ENCODE measurements around the gene TBPL1. TPM values are rescaled to one million over a fixed set of nuclear protein-coding genes. Genes with fewer than 3 reads are reported as not detected.

Gene TBPL1
- total and polyA plus RNA-seq, 2 of the 8 experiments (the other 6 are each of a cell fraction or from before 2014, with no cell fraction given), result 32.5 to 67.0 TPM

DNA sequence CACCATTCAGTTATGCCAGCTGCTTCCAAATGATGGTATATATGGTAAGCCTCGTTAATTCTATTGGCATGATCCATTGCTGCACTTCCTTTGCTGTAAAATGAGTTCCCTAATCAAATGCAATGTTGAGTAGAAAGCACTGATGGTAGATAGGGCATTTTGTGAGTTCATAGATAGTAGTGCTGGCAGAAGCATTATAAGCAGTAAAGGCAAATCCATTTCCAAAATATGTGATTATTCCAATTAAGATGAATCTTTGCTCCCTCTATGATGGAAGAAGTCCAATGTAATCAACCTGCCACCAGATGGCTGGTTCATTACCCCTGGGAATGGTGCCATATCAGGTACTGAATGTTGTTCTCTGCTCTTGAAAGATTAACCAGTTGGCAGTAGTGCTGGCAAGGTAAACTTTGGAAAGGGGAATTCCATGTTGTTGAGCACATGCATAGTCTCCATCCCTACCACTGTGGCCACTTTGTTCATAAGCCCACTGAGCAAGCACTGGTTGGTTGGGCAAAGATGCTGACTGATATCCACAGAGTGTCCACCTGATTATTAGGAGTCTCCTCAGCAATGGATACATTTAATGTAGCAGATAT lies 5.6 kb upstream of the TBPL1 start (continued):
- TF ChIP-seq, protein P1, sequence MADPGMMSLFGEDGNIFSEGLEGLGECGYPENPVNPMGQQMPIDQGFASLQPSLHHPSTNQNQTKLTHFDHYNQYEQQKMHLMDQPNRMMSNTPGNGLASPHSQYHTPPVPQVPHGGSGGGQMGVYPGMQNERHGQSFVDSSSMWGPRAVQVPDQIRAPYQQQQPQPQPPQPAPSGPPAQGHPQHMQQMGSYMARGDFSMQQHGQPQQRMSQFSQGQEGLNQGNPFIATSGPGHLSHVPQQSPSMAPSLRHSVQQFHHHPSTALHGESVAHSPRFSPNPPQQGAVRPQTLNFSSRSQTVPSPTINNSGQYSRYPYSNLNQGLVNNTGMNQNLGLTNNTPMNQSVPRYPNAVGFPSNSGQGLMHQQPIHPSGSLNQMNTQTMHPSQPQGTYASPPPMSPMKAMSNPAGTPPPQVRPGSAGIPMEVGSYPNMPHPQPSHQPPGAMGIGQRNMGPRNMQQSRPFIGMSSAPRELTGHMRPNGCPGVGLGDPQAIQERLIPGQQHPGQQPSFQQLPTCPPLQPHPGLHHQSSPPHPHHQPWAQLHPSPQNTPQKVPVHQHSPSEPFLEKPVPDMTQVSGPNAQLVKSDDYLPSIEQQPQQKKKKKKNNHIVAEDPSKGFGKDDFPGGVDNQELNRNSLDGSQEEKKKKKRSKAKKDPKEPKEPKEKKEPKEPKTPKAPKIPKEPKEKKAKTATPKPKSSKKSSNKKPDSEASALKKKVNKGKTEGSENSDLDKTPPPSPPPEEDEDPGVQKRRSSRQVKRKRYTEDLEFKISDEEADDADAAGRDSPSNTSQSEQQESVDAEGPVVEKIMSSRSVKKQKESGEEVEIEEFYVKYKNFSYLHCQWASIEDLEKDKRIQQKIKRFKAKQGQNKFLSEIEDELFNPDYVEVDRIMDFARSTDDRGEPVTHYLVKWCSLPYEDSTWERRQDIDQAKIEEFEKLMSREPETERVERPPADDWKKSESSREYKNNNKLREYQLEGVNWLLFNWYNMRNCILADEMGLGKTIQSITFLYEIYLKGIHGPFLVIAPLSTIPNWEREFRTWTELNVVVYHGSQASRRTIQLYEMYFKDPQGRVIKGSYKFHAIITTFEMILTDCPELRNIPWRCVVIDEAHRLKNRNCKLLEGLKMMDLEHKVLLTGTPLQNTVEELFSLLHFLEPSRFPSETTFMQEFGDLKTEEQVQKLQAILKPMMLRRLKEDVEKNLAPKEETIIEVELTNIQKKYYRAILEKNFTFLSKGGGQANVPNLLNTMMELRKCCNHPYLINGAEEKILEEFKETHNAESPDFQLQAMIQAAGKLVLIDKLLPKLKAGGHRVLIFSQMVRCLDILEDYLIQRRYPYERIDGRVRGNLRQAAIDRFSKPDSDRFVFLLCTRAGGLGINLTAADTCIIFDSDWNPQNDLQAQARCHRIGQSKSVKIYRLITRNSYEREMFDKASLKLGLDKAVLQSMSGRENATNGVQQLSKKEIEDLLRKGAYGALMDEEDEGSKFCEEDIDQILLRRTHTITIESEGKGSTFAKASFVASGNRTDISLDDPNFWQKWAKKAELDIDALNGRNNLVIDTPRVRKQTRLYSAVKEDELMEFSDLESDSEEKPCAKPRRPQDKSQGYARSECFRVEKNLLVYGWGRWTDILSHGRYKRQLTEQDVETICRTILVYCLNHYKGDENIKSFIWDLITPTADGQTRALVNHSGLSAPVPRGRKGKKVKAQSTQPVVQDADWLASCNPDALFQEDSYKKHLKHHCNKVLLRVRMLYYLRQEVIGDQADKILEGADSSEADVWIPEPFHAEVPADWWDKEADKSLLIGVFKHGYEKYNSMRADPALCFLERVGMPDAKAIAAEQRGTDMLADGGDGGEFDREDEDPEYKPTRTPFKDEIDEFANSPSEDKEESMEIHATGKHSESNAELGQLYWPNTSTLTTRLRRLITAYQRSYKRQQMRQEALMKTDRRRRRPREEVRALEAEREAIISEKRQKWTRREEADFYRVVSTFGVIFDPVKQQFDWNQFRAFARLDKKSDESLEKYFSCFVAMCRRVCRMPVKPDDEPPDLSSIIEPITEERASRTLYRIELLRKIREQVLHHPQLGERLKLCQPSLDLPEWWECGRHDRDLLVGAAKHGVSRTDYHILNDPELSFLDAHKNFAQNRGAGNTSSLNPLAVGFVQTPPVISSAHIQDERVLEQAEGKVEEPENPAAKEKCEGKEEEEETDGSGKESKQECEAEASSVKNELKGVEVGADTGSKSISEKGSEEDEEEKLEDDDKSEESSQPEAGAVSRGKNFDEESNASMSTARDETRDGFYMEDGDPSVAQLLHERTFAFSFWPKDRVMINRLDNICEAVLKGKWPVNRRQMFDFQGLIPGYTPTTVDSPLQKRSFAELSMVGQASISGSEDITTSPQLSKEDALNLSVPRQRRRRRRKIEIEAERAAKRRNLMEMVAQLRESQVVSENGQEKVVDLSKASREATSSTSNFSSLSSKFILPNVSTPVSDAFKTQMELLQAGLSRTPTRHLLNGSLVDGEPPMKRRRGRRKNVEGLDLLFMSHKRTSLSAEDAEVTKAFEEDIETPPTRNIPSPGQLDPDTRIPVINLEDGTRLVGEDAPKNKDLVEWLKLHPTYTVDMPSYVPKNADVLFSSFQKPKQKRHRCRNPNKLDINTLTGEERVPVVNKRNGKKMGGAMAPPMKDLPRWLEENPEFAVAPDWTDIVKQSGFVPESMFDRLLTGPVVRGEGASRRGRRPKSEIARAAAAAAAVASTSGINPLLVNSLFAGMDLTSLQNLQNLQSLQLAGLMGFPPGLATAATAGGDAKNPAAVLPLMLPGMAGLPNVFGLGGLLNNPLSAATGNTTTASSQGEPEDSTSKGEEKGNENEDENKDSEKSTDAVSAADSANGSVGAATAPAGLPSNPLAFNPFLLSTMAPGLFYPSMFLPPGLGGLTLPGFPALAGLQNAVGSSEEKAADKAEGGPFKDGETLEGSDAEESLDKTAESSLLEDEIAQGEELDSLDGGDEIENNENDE (IDR thresholded peaks at IDR 0.05; ENCODE audit: insufficient replicate concordance, low read length), result no peak
- TF ChIP-seq SAP30 (IDR thresholded peaks at IDR 0.05; ENCODE audit: insufficient read depth, insufficient replicate concordance, low read length) (no peak), BCL11A (IDR thresholded peaks at IDR 0.05; ENCODE audit: low read depth in 2 of 2, low read length in 2 of 2) (no peak), ZNF274 (IDR thresholded peaks at IDR 0.05; ENCODE audit: borderline replicate concordance, extremely low read depth, low read length) (no peak)
- TF ChIP-seq, protein P2, sequence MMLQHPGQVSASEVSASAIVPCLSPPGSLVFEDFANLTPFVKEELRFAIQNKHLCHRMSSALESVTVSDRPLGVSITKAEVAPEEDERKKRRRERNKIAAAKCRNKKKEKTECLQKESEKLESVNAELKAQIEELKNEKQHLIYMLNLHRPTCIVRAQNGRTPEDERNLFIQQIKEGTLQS (IDR thresholded peaks at IDR 0.05; ENCODE audit: insufficient read depth, low read depth, low read length), result no peak
